Activated T-cell treated with anti-CD3 and anti-CD28 coated beads, Interleukin-2, amount 50 U/mL, for 72 hours (primary cell): ENCODE measurements around the gene GPAM. TPM values are rescaled to one million over a fixed set of nuclear protein-coding genes. Genes with fewer than 3 reads are reported as not detected.

Experiments
- ATAC-seq, 2 donors: fragments of 150-1000 bp; cut with Tn5 transposase; replicated peaks in 1 of 2; 2 replicates each; pipeline ENCODE4 v1.10.0; 2021; ENCODE audit warnings: moderate library complexity in 2 of 2, mild to moderate bottlenecking in 1 of 2
- DNase-seq, 2 donors: peaks; one replicate each; pipeline ENCODE4 v3.0.0; 2021 to 2022; ENCODE audit warnings: mixed read lengths in 1 of 2
- H3K27ac Mint-ChIP-seq: one replicate; pipeline ENCODE4 v1.8.0; 2022; ENCODE audit warnings: mild to moderate bottlenecking, moderate library complexity, mixed read lengths
- H3K27me3 Mint-ChIP-seq: one replicate; pipeline ENCODE4 v1.8.0; 2022; ENCODE audit warnings: low read depth, mixed read lengths
- H3K36me3 Mint-ChIP-seq, 2 donors: one replicate each; pipeline ENCODE4 v1.8.0; 2022; ENCODE audit warnings: mixed read lengths in 2 of 2, mild to moderate bottlenecking in 1 of 2; ENCODE audit not compliant: insufficient read depth in 2 of 2
- H3K4me1 Mint-ChIP-seq: one replicate; pipeline ENCODE4 v1.8.0; 2022; ENCODE audit warnings: low read depth, mixed read lengths
- H3K4me3 Mint-ChIP-seq, 2 donors: one replicate each; pipeline ENCODE4 v1.8.0; 2022; ENCODE audit warnings: mild to moderate bottlenecking in 2 of 2, mixed read lengths in 2 of 2, moderate library complexity in 2 of 2
- H3K9me3 Mint-ChIP-seq, 2 donors: one replicate each; pipeline ENCODE4 v1.8.0; 2022; ENCODE audit warnings: mixed read lengths in 2 of 2
- total RNA-seq, 2 donors: library from RNA; stranded (reverse); gene quantifications; one replicate each; pipeline ENCODE4 v1.2.3, GENCODE V29; 2022

GPAM gene
- total RNA-seq, 2 donors from 2014 or later = 8.1 to 10.6 TPM

GRCh38 chr10:112223725-112224124 is 40.2 kb upstream of the GPAM start:
- no peak overlapping the region for H3K27ac Mint-ChIP-seq
- DNase-seq (no peak), ATAC-seq (no peak)
- H3K4me3 Mint-ChIP-seq = no peak overlapping the region
- H3K36me3 Mint-ChIP-seq = peaks cover 0 to 3% of the 10 kb centered on the region in 2 donors
- H3K27me3 Mint-ChIP-seq = peaks cover 15% of the 10 kb centered on the region
- H3K9me3 Mint-ChIP-seq = peaks cover 1 to 4% of the 10 kb centered on the region in 2 donors
- H3K4me1 Mint-ChIP-seq = no peaks in the 10 kb centered on the region

- Mint-ChIP-seq H3K4me1 (no peaks in the 10 kb centered on the region), H3K9me3 (peaks cover 1 to 4% of the 10 kb centered on the region in 2 donors), H3K36me3 (peaks cover 0 to 3% of the 10 kb centered on the region in 2 donors), H3K27me3 (peaks cover 21% of the 10 kb centered on the region), H3K27ac (no peak overlapping the region), H3K4me3 (no peak overlapping the region)
- no peak for ATAC-seq
- no peak for DNase-seq
Measured at GRCh38 chr10:112222799-112223198, 39.2 kb upstream of the GPAM start.

- Mint-ChIP-seq H3K36me3 (peaks cover 0 to 3% of the 10 kb centered on the region in 2 donors), H3K9me3 (peaks cover 1 to 4% of the 10 kb centered on the region in 2 donors), H3K27ac (no peak overlapping the region), H3K4me3 (no peak overlapping the region), H3K4me1 (no peaks in the 10 kb centered on the region), H3K27me3 (peaks cover 32% of the 10 kb centered on the region)
- DNase-seq (no peak), ATAC-seq (peak; percentile 67 to 78)
Measured at GRCh38 chr10:112221545-112221944, 38.0 kb upstream of the GPAM start.

GRCh38 chr10:112218960-112219359 is 35.4 kb upstream of the GPAM start:
- DNase-seq (no peak), ATAC-seq (no peak)
- Mint-ChIP-seq H3K36me3 (peaks cover 0 to 3% of the 10 kb centered on the region in 2 donors), H3K27ac (no peak overlapping the region), H3K4me1 (no peaks in the 10 kb centered on the region), H3K27me3 (peaks cover 45% of the 10 kb centered on the region), H3K9me3 (peaks cover 1 to 4% of the 10 kb centered on the region in 2 donors), H3K4me3 (no peak overlapping the region)

- Mint-ChIP-seq H3K27ac (no peak overlapping the region), H3K27me3 (peaks cover 51% of the 10 kb centered on the region), H3K4me1 (peaks cover 8% of the 10 kb centered on the region), H3K36me3 (peaks cover 0 to 3% of the 10 kb centered on the region in 2 donors), H3K9me3 (peaks cover 1 to 4% of the 10 kb centered on the region in 2 donors), H3K4me3 (no peak overlapping the region)
- DNase-seq (no peak), ATAC-seq (no peak)
Measured at GRCh38 chr10:112218036-112218390, 34.4 kb upstream of the GPAM start.

GRCh38 chr10:112217386-112218035 is 33.9 kb upstream of the GPAM start:
- Mint-ChIP-seq H3K4me3 (no peak overlapping the region), H3K27me3 (peaks cover 46% of the 10 kb centered on the region)

GRCh38 chr10:112216966-112217365 is 33.4 kb upstream of the GPAM start:
- no peak for DNase-seq

More at GRCh38 chr10:112217386-112218035, 33.9 kb upstream of the GPAM start:
- Mint-ChIP-seq H3K4me1 (peaks cover 8% of the 10 kb centered on the region), H3K27ac (no peak overlapping the region), H3K36me3 (peaks cover 0 to 3% of the 10 kb centered on the region in 2 donors), H3K9me3 (peaks cover 1 to 4% of the 10 kb centered on the region in 2 donors)
- ATAC-seq (no peak), DNase-seq (no peak)

GRCh38 chr10:112216151-112216550 is 32.6 kb upstream of the GPAM start:
- Mint-ChIP-seq H3K27ac (no peak overlapping the region), H3K27me3 (peaks cover 46% of the 10 kb centered on the region), H3K4me1 (peaks cover 8% of the 10 kb centered on the region), H3K4me3 (no peak overlapping the region), H3K36me3 (peaks cover 0 to 3% of the 10 kb centered on the region in 2 donors), H3K9me3 (peaks cover 1 to 4% of the 10 kb centered on the region in 2 donors)
- ATAC-seq = no peak
- DNase-seq = no peak

More at GRCh38 chr10:112216966-112217365, 33.4 kb upstream of the GPAM start:
- no peak overlapping the region for H3K4me3 Mint-ChIP-seq
- H3K36me3 Mint-ChIP-seq = peaks cover 0 to 3% of the 10 kb centered on the region in 2 donors
- H3K4me1 Mint-ChIP-seq = peaks cover 8% of the 10 kb centered on the region
- no peak for ATAC-seq
- H3K27ac Mint-ChIP-seq = no peak overlapping the region
- peaks cover 46% of the 10 kb centered on the region for H3K27me3 Mint-ChIP-seq
- peaks cover 1 to 4% of the 10 kb centered on the region in 2 donors for H3K9me3 Mint-ChIP-seq

- DNase-seq (no peak), ATAC-seq (no peak)
- Mint-ChIP-seq H3K36me3 (peaks cover 0 to 1% of the 10 kb centered on the region in 2 donors), H3K4me3 (no peak overlapping the region), H3K9me3 (peaks cover 1 to 2% of the 10 kb centered on the region in 2 donors), H3K27me3 (peaks cover 47% of the 10 kb centered on the region), H3K4me1 (peaks cover 8% of the 10 kb centered on the region), H3K27ac (no peak overlapping the region)
Measured at GRCh38 chr10:112215342-112215774, 31.8 kb upstream of the GPAM start.

- H3K27me3 Mint-ChIP-seq = peaks cover 53% of the 10 kb centered on the region
- H3K27ac Mint-ChIP-seq = no peak overlapping the region
- ATAC-seq = no peak
- H3K36me3 Mint-ChIP-seq = no peaks in the 10 kb centered on the region
- H3K4me1 Mint-ChIP-seq = peaks cover 8% of the 10 kb centered on the region
- no peak for DNase-seq
- H3K9me3 Mint-ChIP-seq = no peaks in the 10 kb centered on the region
- no peak overlapping the region for H3K4me3 Mint-ChIP-seq
Measured at GRCh38 chr10:112214298-112214926, 30.8 kb upstream of the GPAM start.

GRCh38 chr10:112213836-112214235 is 30.3 kb upstream of the GPAM start:
- Mint-ChIP-seq H3K36me3 (no peaks in the 10 kb centered on the region), H3K27me3 (peaks cover 58% of the 10 kb centered on the region), H3K27ac (no peak overlapping the region), H3K4me1 (peaks cover 8% of the 10 kb centered on the region), H3K9me3 (no peaks in the 10 kb centered on the region), H3K4me3 (no peak overlapping the region)
- DNase-seq (no peak), ATAC-seq (no peak)

GRCh38 chr10:112213098-112213823 is 29.7 kb upstream of the GPAM start:
- H3K36me3 Mint-ChIP-seq = no peaks in the 10 kb centered on the region
- H3K27me3 Mint-ChIP-seq = peaks cover 57% of the 10 kb centered on the region
- ATAC-seq = peak; percentile 88 to 89
- H3K9me3 Mint-ChIP-seq = no peaks in the 10 kb centered on the region
- peak in 1 of 2 donors; percentile 13 for DNase-seq
- no peak overlapping the region for H3K4me3 Mint-ChIP-seq
- peaks cover 8% of the 10 kb centered on the region for H3K4me1 Mint-ChIP-seq
- H3K27ac Mint-ChIP-seq = no peak overlapping the region

- Mint-ChIP-seq H3K9me3 (no peaks in the 10 kb centered on the region), H3K27ac (no peak overlapping the region), H3K4me1 (peaks cover 8% of the 10 kb centered on the region), H3K4me3 (no peak overlapping the region), H3K36me3 (no peaks in the 10 kb centered on the region), H3K27me3 (peaks cover 37% of the 10 kb centered on the region)
- DNase-seq = no peak
- no peak for ATAC-seq
Measured at GRCh38 chr10:112210666-112211065, 27.1 kb upstream of the GPAM start.
